GM12878 (cell line): ENCODE data around the gene SPI1. TPM values are rescaled to one million over a fixed set of nuclear protein-coding genes. Genes with fewer than 3 reads are reported as not detected.
A peak's percentile ranks its signal among the peaks of the same experiment; 100 is the strongest.

Experiments used
- ATF7 ChIP-seq: fragments of 450-650 bp; IDR thresholded peaks from 2 replicates; pipeline ENCODE4 v1.6.1; 2016; ENCODE audit warnings: low read depth, mild to moderate bottlenecking
- BACH1 ChIP-seq: fragments of 450-650 bp; IDR thresholded peaks from 2 replicates; pipeline ENCODE4 v1.6.1; 2017; ENCODE audit warnings: mild to moderate bottlenecking, borderline replicate concordance
- BCL11A ChIP-seq: IDR thresholded peaks from 2 replicates; pipeline ENCODE4 v1.6.1; 2011; ENCODE audit warnings: low read depth, low read length
- CEBPB ChIP-seq, 2 experiments: fragments of 150-350 bp in 1 of 2; IDR thresholded peaks; 2 replicates each; pipeline ENCODE4 v1.6.1; 2012 to 2014; ENCODE audit warnings: low read depth in 2 of 2, low read length in 2 of 2, borderline replicate concordance in 1 of 2, inconsistent platforms in 1 of 2
- CREM ChIP-seq: IDR thresholded peaks from 2 replicates; pipeline ENCODE4 v1.6.1; 2014; ENCODE audit warnings: antibody characterized with exemption, low read depth
- DPF2 ChIP-seq: fragments of 450-650 bp; IDR thresholded peaks from 2 replicates; pipeline ENCODE4 v1.6.1; 2017; ENCODE audit warnings: mild to moderate bottlenecking
- EED ChIP-seq: sonication (generic); IDR thresholded peaks from 2 replicates; pipeline ENCODE4 v1.6.1; 2016; ENCODE audit warnings: antibody characterized with exemption, low read depth
- EGR1 ChIP-seq, 2 experiments: IDR thresholded peaks; 1 replicate in 1 of 2; 2 replicates in 1 of 2; pipeline ENCODE4 v1.6.1; 2011 to 2012; ENCODE audit warnings: low read depth in 2 of 2, low read length in 2 of 2, borderline replicate concordance in 1 of 2, mild to moderate bottlenecking in 1 of 2, moderate library complexity in 1 of 2
- FOXM1 ChIP-seq: IDR thresholded peaks from 2 replicates; pipeline ENCODE4 v1.6.1; 2012; ENCODE audit warnings: low read depth, mild to moderate bottlenecking, inconsistent platforms, low read length, moderate library complexity
- HDAC2 ChIP-seq: fragments of 200-600 bp; sonication (generic); IDR thresholded peaks from 2 replicates; pipeline ENCODE4 v1.6.1; 2017
- JUND ChIP-seq: IDR thresholded peaks from 2 replicates; pipeline ENCODE4 v1.6.1; 2012; ENCODE audit warnings: low read depth, mild to moderate bottlenecking, low read length, improper control_type of control experiment, moderate library complexity
- MEF2A ChIP-seq: IDR thresholded peaks from 2 replicates; pipeline ENCODE4 v1.6.1; 2011; ENCODE audit warnings: low read depth, mild to moderate bottlenecking, low read length, moderate library complexity; ENCODE audit not compliant: insufficient read depth
- MYC ChIP-seq: IDR thresholded peaks from 2 replicates; pipeline ENCODE4 v1.6.1; 2011; ENCODE audit warnings: mild to moderate bottlenecking, low read length, moderate library complexity, inconsistent platforms; ENCODE audit not compliant: insufficient read depth, insufficient replicate concordance, insufficient read length, severe bottlenecking
- NBN ChIP-seq: fragments of 450-650 bp; IDR thresholded peaks from 2 replicates; pipeline ENCODE4 v1.6.1; 2016
- PML ChIP-seq: IDR thresholded peaks from 2 replicates; pipeline ENCODE4 v1.6.1; 2012; ENCODE audit warnings: low read length, inconsistent platforms
- RCOR1 ChIP-seq: conservative IDR thresholded peaks from 2 replicates; pipeline ENCODE4 v1.6.1; 2012; ENCODE audit warnings: low read depth, low read length, improper control_type of control experiment
- SIX5 ChIP-seq: IDR thresholded peaks from 2 replicates; pipeline ENCODE4 v1.6.1; 2011; ENCODE audit warnings: mild to moderate bottlenecking, low read depth, low read length, moderate library complexity; ENCODE audit not compliant: severe bottlenecking
- SKIL ChIP-seq: fragments of 450-650 bp; IDR thresholded peaks from 2 replicates; pipeline ENCODE4 v1.6.1; 2017; ENCODE audit warnings: mild to moderate bottlenecking, low read depth, inconsistent platforms; ENCODE audit not compliant: poor library complexity, severe bottlenecking
- SMAD1 ChIP-seq: fragments of 450-650 bp; IDR thresholded peaks from 2 replicates; pipeline ENCODE4 v1.6.1; 2018; ENCODE audit warnings: mild to moderate bottlenecking, low read depth; ENCODE audit not compliant: partially characterized antibody
- USF2 ChIP-seq: IDR thresholded peaks from 2 replicates; pipeline ENCODE4 v1.6.1; 2011; ENCODE audit warnings: low read depth, low read length, improper control_type of control experiment, borderline replicate concordance
- ZNF24 ChIP-seq: fragments of 450-650 bp; IDR thresholded peaks from 2 replicates; pipeline ENCODE4 v1.6.1; 2017; ENCODE audit warnings: antibody characterized with exemption, mild to moderate bottlenecking
- ZNF622 ChIP-seq: fragments of 450-650 bp; IDR thresholded peaks from 2 replicates; pipeline ENCODE4 v1.6.1; 2017; ENCODE audit warnings: mild to moderate bottlenecking, inconsistent platforms
- polyA plus RNA-seq, 11 experiments: library from polyadenylated mRNA; depleted of rRNA in 4 of 11; unstranded in 6 of 11; stranded (reverse) in 5 of 11; fragments of >200 nt; fragmentation: Nextera tagmentation in 4 of 11; fragmentation: Illumina TruSeq in 1 of 11; extraction: Ambion mirVana in 4 of 11; extraction: Trizol in 1 of 11; gene quantifications; 1 replicate in 1 of 11; 2 replicates in 10 of 11; pipeline versions ENCODE4 v1.2.1 to v1.2.3, GENCODE V29; 2011 to 2016; ENCODE audit warnings: inconsistent platforms in 2 of 11, missing spikeins in 2 of 11, low read depth in 1 of 11
- total RNA-seq, 4 experiments: library from RNA; depleted of rRNA in 3 of 4; stranded (reverse); fragments of >200 nt in 3 of 4; fragmentation: Illumina TruSeq in 1 of 4; extraction: Trizol in 1 of 4; gene quantifications; 2 replicates each; pipeline versions ENCODE4 v1.2.1 to v1.2.3, GENCODE V29; 2013 to 2021
- TF ChIP-seq, protein P1 (sequence below): IDR thresholded peaks from 2 replicates; pipeline ENCODE4 v1.6.1; 2011; ENCODE audit warnings: borderline replicate concordance, low read depth, mild to moderate bottlenecking, moderate library complexity, low read length; ENCODE audit not compliant: insufficient read depth, poor library complexity, severe bottlenecking
- TF ChIP-seq, protein P2 (sequence below): fragments of 450-650 bp; IDR thresholded peaks from 2 replicates; pipeline ENCODE4 v1.6.1; 2017; ENCODE audit warnings: mild to moderate bottlenecking, moderate library complexity

The SPI1 gene
- total and polyA plus RNA-seq, 10 of the 15 experiments (the other 5 are each of a cell fraction or from before 2014, with no cell fraction given), result 0.05 to 31.1 (median 9.7) TPM

DNA sequence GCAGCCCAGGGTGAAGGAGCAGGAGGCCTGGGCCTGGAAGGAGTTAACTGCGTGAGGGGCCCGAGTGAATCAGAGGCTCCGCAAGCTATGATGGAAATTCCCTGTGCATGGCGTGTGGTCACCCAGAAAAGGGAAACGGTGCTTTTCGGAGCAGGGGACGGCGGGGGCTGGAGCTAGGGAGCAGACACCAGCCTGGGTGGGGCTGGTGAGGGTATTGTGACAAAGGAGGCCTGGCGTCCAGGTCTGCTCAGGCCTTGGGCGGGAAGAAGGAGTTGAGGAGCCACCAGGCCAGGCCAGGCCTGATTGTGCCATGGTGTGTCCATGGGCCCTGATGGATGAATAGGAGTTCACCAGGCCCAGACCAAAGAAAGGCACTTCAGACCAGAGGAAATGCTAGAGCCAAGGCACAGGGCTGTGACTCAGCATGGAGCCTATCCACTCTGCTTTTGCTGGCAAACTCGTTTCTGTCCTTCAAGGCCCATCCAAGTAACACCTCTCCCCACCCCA is 12.8 kb upstream of the SPI1 start (continued):
- TF ChIP-seq FOXM1 (no peak), CEBPB (IDR thresholded peaks at IDR 0.05; ENCODE audit: borderline replicate concordance in 1 of 2, low read depth in 2 of 2, low read length in 2 of 2) (no peak), PML (no peak), MEF2A (no peak), ATF7 (0 out of 2 replicates have a peak, but pooled peaks have one; percentile 30), BCL11A (peak; percentile 47; the same call in 1 of the 2 replicates), EED (peak; percentile 80), SMAD1 (no peak), SKIL (no peak), BACH1 (0 out of 2 replicates have a peak, but pooled peaks have one; percentile 43), ZNF24 (no peak), NBN (0 out of 2 replicates have a peak, but pooled peaks have one; percentile 48), ZNF622 (no peak), MYC (no peak), RCOR1 (no peak), JUND (no peak), USF2 (no peak), HDAC2 (no peak), EGR1 (IDR thresholded peaks at IDR 0.05; ENCODE audit: borderline replicate concordance in 1 of 2, low read depth in 2 of 2, low read length in 2 of 2) (no peak), CREM (no peak), SIX5 (no peak), DPF2 (peak; percentile 67)
- TF ChIP-seq, protein P1, sequence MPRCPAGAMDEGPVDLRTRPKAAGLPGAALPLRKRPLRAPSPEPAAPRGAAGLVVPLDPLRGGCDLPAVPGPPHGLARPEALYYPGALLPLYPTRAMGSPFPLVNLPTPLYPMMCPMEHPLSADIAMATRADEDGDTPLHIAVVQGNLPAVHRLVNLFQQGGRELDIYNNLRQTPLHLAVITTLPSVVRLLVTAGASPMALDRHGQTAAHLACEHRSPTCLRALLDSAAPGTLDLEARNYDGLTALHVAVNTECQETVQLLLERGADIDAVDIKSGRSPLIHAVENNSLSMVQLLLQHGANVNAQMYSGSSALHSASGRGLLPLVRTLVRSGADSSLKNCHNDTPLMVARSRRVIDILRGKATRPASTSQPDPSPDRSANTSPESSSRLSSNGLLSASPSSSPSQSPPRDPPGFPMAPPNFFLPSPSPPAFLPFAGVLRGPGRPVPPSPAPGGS, result no peak
- TF ChIP-seq, protein P2, sequence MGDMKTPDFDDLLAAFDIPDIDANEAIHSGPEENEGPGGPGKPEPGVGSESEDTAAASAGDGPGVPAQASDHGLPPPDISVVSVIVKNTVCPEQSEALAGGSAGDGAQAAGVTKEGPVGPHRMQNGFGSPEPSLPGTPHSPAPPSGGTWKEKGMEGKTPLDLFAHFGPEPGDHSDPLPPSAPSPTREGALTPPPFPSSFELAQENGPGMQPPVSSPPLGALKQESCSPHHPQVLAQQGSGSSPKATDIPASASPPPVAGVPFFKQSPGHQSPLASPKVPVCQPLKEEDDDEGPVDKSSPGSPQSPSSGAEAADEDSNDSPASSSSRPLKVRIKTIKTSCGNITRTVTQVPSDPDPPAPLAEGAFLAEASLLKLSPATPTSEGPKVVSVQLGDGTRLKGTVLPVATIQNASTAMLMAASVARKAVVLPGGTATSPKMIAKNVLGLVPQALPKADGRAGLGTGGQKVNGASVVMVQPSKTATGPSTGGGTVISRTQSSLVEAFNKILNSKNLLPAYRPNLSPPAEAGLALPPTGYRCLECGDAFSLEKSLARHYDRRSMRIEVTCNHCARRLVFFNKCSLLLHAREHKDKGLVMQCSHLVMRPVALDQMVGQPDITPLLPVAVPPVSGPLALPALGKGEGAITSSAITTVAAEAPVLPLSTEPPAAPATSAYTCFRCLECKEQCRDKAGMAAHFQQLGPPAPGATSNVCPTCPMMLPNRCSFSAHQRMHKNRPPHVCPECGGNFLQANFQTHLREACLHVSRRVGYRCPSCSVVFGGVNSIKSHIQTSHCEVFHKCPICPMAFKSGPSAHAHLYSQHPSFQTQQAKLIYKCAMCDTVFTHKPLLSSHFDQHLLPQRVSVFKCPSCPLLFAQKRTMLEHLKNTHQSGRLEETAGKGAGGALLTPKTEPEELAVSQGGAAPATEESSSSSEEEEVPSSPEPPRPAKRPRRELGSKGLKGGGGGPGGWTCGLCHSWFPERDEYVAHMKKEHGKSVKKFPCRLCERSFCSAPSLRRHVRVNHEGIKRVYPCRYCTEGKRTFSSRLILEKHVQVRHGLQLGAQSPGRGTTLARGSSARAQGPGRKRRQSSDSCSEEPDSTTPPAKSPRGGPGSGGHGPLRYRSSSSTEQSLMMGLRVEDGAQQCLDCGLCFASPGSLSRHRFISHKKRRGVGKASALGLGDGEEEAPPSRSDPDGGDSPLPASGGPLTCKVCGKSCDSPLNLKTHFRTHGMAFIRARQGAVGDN, result peak; percentile 85
